Adrenal gland (tissue), 5 donors: ENCODE results near the gene XRN1.

Experiments used
- CTCF ChIP-seq, 6 experiments: fragments of 450-650 bp in 4 of 6; fragments of 200-600 bp in 2 of 6; sonication (generic) in 1 of 6; IDR thresholded peaks; 1 replicate in 5 of 6; 2 replicates in 1 of 6; pipeline versions ENCODE4 v1.5.1 to v1.8.0; 2016 to 2021; ENCODE audit warnings: antibody characterized with exemption in 6 of 6, mild to moderate bottlenecking in 2 of 6, moderate library complexity in 1 of 6
- POLR2A ChIP-seq, 2 donors: fragments of 450-650 bp; IDR thresholded peaks; one replicate each; pipeline ENCODE4 v1.6.1; 2017; ENCODE audit warnings: antibody characterized with exemption in 2 of 2, mild to moderate bottlenecking in 2 of 2, moderate library complexity in 1 of 2
- donor health status: DM: no; HTN: no; CAD: no.

- TF ChIP-seq POLR2A (IDR thresholded peaks at IDR 0.05), result no peak
- TF ChIP-seq CTCF (IDR thresholded peaks at IDR 0.05), result no peak
Observed at GRCh38 chr3:142366434-142366833, 81.4 kb downstream of the XRN1 start.
